Activated CD4-positive, alpha-beta T cell treated with anti-CD3 and anti-CD28 coated beads, Interleukin-2, Interleukin-6, amounts not matched to agents 100 ng/mL and 50 ng/mL, durations not matched to agents 16 hours and 8 hours (primary cell): ENCODE measurements around the gene PDIA4.
"Not testable (repeated sequence)": the region's sequence is repeated elsewhere in the genome, so short reads cannot be mapped to it uniquely, and the experiment has no call there.

ENCODE experiments used
- DNase-seq: peaks from one replicate; pipeline ENCODE4 v3.0.0-alpha.2; 2020

PDIA4 gene

GRCh38 chr7:149028346-149029109, at the start of gene PDIA4:
Gene PDIA4, minus strand, starts transcription at chr7:149028505. Its CDS starts 97 bp downstream, at chr7:149028408.
- DNase-seq = peak; percentile 100

GRCh38 chr7:149077594-149077993, 49.3 kb upstream of the PDIA4 start:
- no peak for DNase-seq

GRCh38 chr7:149075286-149075685, 47.0 kb upstream of the PDIA4 start:
- DNase-seq = no peak

- DNase-seq = no peak
Observed at GRCh38 chr7:149074116-149074885, 46.0 kb upstream of the PDIA4 start.

GRCh38 chr7:149072438-149072775, 44.1 kb upstream of the PDIA4 start:
- no peak for DNase-seq

- DNase-seq = peak; percentile 69
Observed at GRCh38 chr7:149071641-149072437, 43.5 kb upstream of the PDIA4 start.

- no peak for DNase-seq
Observed at GRCh38 chr7:149071182-149071635, 42.9 kb upstream of the PDIA4 start.

GRCh38 chr7:149070372-149071125, 42.2 kb upstream of the PDIA4 start:
- no peak for DNase-seq

GRCh38 chr7:149067869-149068268, 39.6 kb upstream of the PDIA4 start:
- peak; percentile 14 for DNase-seq

- DNase-seq = no peak
Observed at GRCh38 chr7:149063476-149063875, 35.2 kb upstream of the PDIA4 start.

- DNase-seq = not testable (repeated sequence)
Observed at GRCh38 chr7:149062217-149062899, 34.1 kb upstream of the PDIA4 start.

GRCh38 chr7:149060156-149060555, 31.9 kb upstream of the PDIA4 start:
- no peak for DNase-seq

GRCh38 chr7:149053885-149054284, 25.6 kb upstream of the PDIA4 start:
- no peak for DNase-seq

GRCh38 chr7:149053384-149053783, 25.1 kb upstream of the PDIA4 start:
- DNase-seq = no peak

- DNase-seq = no peak
Observed at GRCh38 chr7:149050941-149051340, 22.6 kb upstream of the PDIA4 start.

GRCh38 chr7:149048805-149049204, 20.5 kb upstream of the PDIA4 start:
- no peak for DNase-seq

- DNase-seq = no peak
Observed at GRCh38 chr7:149046416-149046815, 18.1 kb upstream of the PDIA4 start.

GRCh38 chr7:149043936-149044335, 15.6 kb upstream of the PDIA4 start:
- no peak for DNase-seq

- DNase-seq = no peak
Observed at GRCh38 chr7:149041350-149041749, 13.0 kb upstream of the PDIA4 start.

GRCh38 chr7:149038641-149039040, 10.3 kb upstream of the PDIA4 start:
- not testable (repeated sequence) for DNase-seq

GRCh38 chr7:149036676-149037075, 8.4 kb upstream of the PDIA4 start:
- no peak for DNase-seq

- DNase-seq = no peak
Observed at GRCh38 chr7:149031353-149031910, 3.1 kb upstream of the PDIA4 start.
